Stimulated activated CD4-positive, alpha-beta T cell treated with anti-CD3 and anti-CD28 coated beads, Interleukin-1b, Interleukin-23, amount 100 ng/mL, for 48 hours (primary cell): Measurements from ENCODE around the gene SETDB2.

Source experiments
- DNase-seq: peaks from one replicate; pipeline ENCODE4 v3.0.0-alpha.2; 2020

Gene SETDB2

GRCh38 chr13:49476529-49476928, 32.5 kb downstream of the SETDB2 start:
- no peak for DNase-seq

GRCh38 chr13:49481788-49482187, 37.7 kb downstream of the SETDB2 start:
- no peak for DNase-seq

DNA sequence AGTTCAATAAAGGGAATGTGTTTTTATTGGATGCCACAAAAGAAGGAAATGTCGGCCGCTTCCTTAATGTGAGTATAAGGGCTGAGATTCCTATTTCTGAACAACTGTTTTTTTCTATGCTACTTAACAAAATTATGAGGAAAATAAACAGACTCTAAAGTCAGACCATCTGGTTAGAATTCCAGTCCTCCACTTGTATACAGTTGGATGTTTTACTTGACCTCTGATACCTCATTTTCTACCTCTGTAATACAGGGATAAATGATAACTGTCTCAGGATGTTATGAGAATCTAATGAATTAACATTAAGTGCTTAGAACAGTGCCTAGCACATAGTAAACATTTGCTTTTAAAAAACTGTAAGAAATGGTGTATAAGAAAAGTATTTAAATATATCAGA, 44.5 kb downstream of the SETDB2 start:
- no peak for DNase-seq

- DNase-seq: no peak
These were observed 50.6 kb downstream of the SETDB2 start for GRCh38 chr13:49494645-49495044.

- peak; percentile 93 for DNase-seq
These were observed 52.0 kb downstream of the SETDB2 start, which contains the start of gene PHF11 for GRCh38 chr13:49495783-49496762. TSS of gene PHF11 (plus strand) at chr13:49495953. CDS start at chr13:49496002, 49 bp downstream.

- peak; percentile 77 for DNase-seq
These were observed 52.8 kb downstream of the SETDB2 start for GRCh38 chr13:49496837-49497236.

DNA sequence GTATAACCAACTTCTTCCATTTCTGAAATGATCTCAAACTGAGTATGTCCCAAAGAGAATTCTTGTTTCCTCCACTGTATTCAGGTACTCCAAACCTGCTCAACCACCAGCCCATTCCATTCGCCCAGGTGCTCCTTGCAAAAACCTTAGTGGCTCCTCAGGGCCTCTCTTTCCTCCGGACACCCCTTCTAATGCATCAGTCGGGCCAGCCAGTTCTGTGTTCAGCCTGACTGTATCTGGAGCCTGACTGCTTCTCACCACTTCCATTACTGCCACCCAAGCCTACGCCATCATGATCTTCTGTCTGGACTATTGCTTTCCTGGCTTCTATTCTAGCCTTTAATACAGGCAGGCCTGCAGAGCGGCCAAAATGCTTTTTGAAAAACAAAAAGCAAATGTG, 53.2 kb downstream of the SETDB2 start:
- peak; percentile 10 for DNase-seq

DNA sequence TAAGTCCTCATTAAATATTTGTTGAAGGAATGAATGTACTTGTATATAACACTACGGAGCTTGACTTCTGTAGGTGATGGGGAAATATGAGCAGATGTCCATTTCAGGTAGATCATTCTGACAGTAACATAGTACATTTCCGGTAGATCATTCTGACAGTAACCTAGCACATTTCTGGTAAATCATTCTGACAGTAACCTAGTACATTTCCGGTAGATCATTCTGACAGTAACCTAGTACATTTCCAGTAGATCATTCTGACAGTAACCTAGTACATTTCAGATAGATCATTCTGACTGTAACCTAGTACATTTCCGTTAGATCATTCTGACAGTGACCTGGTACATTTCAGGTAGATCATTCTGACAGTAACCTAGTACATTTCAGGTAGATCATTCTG, 54.1 kb downstream of the SETDB2 start:
- no peak for DNase-seq

DNA sequence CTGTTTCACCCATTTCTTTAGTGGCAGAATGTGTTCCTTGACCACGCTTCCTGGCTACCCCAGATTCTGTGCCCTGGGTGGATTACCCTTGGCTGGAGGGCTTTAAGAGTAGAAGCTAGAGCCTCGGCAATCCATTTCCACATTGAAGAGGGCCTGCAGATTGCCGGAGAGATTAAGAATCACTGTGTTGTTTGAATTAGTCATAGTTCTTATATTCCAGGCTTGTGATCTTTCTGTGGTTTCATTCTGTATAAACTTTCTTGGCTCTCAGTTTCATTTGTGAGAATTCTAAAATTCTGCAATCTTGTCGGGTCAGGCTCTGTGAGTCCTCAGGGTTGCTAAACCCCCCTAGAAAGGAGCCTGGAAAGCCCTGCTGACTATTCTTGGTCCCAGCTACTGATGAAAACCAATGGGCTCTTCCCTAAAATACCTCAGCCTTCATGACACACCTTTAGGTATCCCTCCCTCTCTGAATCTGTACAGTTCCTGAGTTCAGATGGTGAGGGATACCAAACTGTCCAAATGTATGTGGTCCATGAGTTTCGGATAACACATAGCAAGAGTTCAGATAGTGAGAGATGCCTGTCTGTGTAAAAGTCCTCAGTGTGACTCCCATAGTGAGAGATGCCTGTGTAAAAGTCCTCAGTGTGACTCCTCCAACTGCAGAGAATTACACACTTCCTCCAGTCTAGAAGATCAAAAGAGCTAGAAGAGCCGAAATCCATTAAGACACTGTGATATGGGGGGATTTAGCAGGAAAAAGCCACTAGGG, 56.0 kb downstream of the SETDB2 start:
- peak; percentile 16 for DNase-seq

GRCh38 chr13:49502954-49503353, 58.9 kb downstream of the SETDB2 start:
- DNase-seq: no peak

- DNase-seq: no peak
These were observed 59.9 kb downstream of the SETDB2 start for GRCh38 chr13:49503951-49504350.

DNA sequence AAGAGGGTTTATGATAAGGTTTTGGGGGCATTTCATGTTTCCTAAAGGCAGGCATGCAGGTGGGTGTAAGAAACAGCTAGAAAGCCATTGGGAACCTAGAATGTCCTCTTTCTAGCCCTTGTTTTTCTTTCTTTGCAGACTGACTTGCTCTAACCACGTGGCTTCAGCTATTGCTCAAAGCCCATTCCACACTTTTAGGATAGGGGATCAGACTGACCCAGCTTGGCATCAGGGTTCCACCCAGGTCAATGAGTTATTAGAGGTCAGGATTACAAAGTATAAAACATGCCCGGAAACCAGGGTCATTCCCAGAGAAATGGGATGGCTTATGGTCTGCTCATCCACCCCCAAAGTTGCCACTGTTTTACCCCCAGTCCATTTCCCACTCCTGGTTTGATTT, 68.5 kb downstream of the SETDB2 start:
- no peak for DNase-seq

DNA sequence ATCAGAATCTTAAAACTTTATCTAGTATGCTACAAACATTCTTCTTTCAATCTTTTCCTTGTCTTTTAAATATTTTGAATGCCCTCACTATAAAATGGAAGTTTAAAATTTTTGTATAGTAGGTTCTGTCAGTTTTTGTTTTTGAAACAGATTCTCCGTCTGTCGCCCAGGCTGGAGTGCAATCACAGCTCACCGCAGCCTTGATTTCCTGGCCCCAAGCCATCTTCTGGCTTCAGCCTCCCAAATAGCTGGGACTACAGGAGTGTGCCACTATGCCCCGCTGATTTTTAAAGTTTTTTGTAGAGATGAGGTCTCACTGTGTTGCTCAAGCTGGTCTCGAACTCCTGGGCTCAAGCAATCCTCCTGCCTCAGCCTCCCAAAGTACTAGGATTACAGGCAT, 72.4 kb downstream of the SETDB2 start:
- no peak for DNase-seq

- no peak for DNase-seq
These were observed 73.4 kb downstream of the SETDB2 start for GRCh38 chr13:49517461-49517860.

DNA sequence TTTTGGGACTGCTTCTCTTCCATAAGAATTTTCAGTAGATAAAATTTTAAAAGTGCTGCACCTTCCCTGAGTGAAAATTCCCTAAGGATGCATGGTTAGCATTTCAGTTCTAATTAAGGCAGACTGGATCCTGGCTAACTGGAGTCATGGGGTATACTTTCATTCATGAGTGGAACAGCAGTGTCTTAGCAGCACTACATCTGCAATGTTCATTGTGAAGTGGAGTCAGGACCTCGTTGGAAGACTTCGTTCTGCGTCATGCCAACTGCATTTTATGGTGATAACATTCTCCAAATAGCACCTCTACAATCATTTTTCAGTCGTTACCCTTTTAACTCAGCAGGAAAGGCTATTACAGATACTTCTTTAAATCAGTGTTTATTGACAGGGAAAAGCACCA, 77.2 kb downstream of the SETDB2 start:
- no peak for DNase-seq

GRCh38 chr13:49524740-49525501, 80.8 kb downstream of the SETDB2 start:
- DNase-seq: no peak

- no peak for DNase-seq
These were observed 83.0 kb downstream of the SETDB2 start for GRCh38 chr13:49527123-49527522.

DNA sequence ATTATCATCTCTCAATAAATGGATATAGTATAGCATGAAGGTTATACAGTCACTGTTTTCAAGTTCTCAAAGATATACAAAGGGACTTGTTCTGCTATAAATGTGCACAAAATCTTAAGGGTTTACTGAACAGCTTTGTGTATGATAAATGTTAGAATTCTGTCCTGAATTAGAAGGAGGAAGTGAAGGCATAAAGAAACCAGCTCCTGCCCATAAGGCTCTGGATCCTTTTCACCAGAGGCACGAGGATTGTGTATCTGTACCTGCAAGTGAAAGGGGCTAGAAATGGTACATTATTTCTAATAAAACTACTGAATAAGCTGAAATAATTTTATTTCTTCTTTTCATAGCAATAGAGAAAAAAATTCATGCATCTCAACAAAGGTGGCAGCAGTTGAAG, 84.1 kb downstream of the SETDB2 start:
- no peak for DNase-seq

GRCh38 chr13:49530457-49530856, 86.4 kb downstream of the SETDB2 start:
- DNase-seq: no peak

GRCh38 chr13:49532593-49532992, 88.5 kb downstream of the SETDB2 start:
- no peak for DNase-seq

DNA sequence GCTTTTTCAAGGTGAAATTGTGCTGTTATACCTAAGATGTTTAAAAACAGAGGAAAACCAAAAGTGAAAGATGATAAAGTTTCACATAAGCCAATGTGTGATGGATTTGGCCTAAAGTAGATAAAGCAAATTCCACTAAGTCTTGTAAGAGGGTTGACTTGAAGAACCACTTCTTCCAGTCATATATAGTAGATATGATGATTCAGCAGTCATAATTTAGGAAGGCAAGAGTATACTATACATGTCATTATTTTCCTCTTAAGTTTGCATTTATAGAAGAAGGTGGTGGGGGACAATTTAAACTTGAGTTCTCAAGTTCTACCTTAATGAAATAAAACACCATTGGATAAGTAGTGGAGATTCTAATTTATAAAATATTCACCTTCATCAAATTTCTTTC, 88.9 kb downstream of the SETDB2 start:
- DNase-seq: no peak

DNA sequence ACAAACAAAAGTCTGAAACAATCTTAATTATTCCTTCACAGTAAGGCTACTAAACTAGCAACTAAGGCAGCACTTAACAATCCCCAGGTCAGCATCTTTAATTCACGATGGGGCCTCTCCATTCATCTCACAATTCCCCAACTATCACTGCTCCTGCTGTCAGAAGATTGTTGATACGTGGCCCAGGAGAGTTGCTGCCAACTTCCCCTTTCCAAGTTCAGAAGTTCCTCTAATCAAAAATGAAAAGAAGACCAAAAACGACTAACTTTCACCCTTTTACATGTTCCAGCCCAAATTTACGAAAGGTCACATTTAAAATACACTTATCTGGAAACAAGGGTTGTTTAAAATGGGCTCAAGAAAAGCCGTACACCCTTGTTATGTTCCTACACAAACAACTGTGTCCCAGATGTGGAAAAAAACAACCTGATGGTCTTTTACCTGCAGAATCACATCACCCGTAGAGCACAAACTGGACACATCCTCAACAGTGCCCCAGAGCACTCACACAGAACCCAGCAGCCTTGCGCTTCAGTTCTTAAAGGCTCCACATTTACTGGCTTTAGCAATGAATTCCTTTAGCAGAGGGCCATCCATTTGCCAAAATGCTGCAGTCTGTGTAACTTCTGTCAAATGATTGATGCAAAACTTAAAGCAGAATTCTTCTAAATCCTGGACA, 89.7 kb downstream of the SETDB2 start:
- DNase-seq: no peak
